PFSK-1 (cell line): ENCODE results near the gene KRT6C.

Source experiments
- POLR2AphosphoS5 ChIP-seq: IDR thresholded peaks from 2 replicates; pipeline ENCODE4 v1.6.1; 2012; ENCODE audit warnings: low read depth, mild to moderate bottlenecking, control low read depth, low read length, moderate library complexity
- SIN3A ChIP-seq: IDR thresholded peaks from 2 replicates; pipeline ENCODE4 v1.6.1; 2012; ENCODE audit warnings: mild to moderate bottlenecking, low read length, moderate library complexity, borderline replicate concordance; ENCODE audit not compliant: insufficient read depth
- TAF1 ChIP-seq: IDR thresholded peaks from 2 replicates; pipeline ENCODE4 v1.6.1; 2012; ENCODE audit warnings: low read length, control low read depth, borderline replicate concordance; ENCODE audit not compliant: insufficient read depth
- TF ChIP-seq, protein P1 (sequence below), 2 experiments: IDR thresholded peaks; 2 replicates each; pipeline versions ENCODE4 v1.6.1 to v1.8.0; 2011 to 2012; ENCODE audit warnings: low read depth in 2 of 2, low read length in 2 of 2, control low read depth in 1 of 2, inconsistent platforms in 1 of 2, mild to moderate bottlenecking in 1 of 2, moderate library complexity in 1 of 2; ENCODE audit not compliant: insufficient read depth in 1 of 2

DNA sequence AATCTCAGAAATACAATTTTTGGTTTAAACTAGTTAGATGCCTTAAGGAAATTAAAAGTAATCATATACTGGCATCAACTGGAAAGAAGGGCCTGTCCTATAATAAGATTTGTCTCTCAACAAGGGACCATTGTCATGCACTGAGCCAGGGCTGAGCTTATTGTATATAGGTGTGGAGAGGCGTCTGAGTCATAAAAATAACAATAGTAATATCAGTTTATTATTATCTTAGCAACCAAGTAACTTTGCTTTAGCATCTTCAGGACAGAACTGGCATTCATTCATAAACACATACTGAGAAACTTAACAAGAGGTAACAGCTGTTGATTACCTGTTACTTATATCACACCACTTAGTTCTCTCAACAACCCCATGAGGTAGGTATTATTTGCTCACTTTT, 46.5 kb downstream of the KRT6C start:
- TF ChIP-seq TAF1 (no peak), POLR2AphosphoS5 (no peak), SIN3A (no peak)
- TF ChIP-seq, protein P1, sequence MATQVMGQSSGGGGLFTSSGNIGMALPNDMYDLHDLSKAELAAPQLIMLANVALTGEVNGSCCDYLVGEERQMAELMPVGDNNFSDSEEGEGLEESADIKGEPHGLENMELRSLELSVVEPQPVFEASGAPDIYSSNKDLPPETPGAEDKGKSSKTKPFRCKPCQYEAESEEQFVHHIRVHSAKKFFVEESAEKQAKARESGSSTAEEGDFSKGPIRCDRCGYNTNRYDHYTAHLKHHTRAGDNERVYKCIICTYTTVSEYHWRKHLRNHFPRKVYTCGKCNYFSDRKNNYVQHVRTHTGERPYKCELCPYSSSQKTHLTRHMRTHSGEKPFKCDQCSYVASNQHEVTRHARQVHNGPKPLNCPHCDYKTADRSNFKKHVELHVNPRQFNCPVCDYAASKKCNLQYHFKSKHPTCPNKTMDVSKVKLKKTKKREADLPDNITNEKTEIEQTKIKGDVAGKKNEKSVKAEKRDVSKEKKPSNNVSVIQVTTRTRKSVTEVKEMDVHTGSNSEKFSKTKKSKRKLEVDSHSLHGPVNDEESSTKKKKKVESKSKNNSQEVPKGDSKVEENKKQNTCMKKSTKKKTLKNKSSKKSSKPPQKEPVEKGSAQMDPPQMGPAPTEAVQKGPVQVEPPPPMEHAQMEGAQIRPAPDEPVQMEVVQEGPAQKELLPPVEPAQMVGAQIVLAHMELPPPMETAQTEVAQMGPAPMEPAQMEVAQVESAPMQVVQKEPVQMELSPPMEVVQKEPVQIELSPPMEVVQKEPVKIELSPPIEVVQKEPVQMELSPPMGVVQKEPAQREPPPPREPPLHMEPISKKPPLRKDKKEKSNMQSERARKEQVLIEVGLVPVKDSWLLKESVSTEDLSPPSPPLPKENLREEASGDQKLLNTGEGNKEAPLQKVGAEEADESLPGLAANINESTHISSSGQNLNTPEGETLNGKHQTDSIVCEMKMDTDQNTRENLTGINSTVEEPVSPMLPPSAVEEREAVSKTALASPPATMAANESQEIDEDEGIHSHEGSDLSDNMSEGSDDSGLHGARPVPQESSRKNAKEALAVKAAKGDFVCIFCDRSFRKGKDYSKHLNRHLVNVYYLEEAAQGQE (IDR thresholded peaks at IDR 0.05; ENCODE audit: insufficient read depth in 1 of 2, low read depth in 2 of 2, low read length in 2 of 2) = no peak
